GM18861 (cell line): ENCODE measurements around the gene STAC.

Experiments
- ATAC-seq: cut with Tn5 transposase; IDR thresholded peaks from one replicate; pipeline ENCODE4 v1.9.1; 2021; ENCODE audit not compliant: unreplicated experiment

The STAC gene

GRCh38 chr3:36380221-36381031 lies at the start of gene STAC:
Gene STAC (plus strand): TSS chr3:36380504. CDS start chr3:36380644, 140 bp downstream.
- no peak for ATAC-seq

GRCh38 chr3:36332139-36332538 lies 48.2 kb upstream of the STAC start:
- ATAC-seq: no peak

- no peak for ATAC-seq
Measured at GRCh38 chr3:36362216-36362615, 18.1 kb upstream of the STAC start.

GRCh38 chr3:36362973-36363372 lies 17.3 kb upstream of the STAC start:
- ATAC-seq: no peak

DNA sequence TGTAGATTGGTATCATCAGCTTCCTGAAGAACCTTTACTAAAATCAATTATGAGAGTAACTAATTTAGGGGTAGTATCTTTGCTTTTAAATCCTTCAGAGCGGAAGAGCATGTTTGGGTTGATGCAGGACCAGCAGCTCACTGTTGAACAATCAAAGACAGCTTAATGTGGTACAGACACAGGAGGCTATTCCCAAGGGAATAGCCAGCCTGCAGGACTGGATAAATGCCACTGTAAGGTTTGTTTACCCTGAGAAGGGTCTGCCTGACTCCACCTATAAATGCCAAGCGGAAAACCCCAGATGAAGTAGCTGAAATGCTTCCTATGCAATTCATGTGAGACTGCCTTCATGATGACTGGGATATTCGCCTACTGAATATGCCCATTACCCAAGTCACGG lies 16.0 kb upstream of the STAC start:
- ATAC-seq: no peak

GRCh38 chr3:36365829-36366228 lies 14.5 kb upstream of the STAC start:
- no peak for ATAC-seq

DNA sequence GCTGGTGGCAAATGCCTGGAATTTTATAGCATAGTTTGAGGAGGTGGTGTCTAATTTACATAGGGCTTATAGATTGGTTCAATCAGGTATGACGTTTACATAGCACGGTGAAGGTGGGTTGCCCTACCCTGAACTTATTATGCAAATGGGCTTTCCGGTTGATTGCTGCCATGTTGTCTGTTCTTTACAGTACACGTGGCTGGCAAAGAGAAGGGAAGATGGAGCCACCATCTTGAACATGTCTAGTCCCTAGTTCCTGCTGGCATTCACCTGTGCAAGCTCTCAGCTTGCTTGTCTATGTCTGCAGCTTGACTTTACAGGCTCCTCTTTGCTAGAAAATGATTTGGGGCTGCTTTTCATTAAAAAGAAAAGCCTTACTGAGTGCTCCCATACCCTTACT lies 14.0 kb upstream of the STAC start:
- no peak for ATAC-seq

- ATAC-seq: no peak
Measured at GRCh38 chr3:36367912-36368573, 12.3 kb upstream of the STAC start.

- ATAC-seq: no peak
Measured at GRCh38 chr3:36372534-36372935, 7.8 kb upstream of the STAC start.

GRCh38 chr3:36373084-36373483 lies 7.2 kb upstream of the STAC start:
- ATAC-seq: no peak

GRCh38 chr3:36373666-36374065 lies 6.6 kb upstream of the STAC start:
- ATAC-seq: no peak

- no peak for ATAC-seq
Measured at GRCh38 chr3:36379872-36380220, 458 bp upstream of the STAC start.

- ATAC-seq: no peak
Measured at GRCh38 chr3:36381311-36381956, 1.1 kb downstream of the STAC start.

DNA sequence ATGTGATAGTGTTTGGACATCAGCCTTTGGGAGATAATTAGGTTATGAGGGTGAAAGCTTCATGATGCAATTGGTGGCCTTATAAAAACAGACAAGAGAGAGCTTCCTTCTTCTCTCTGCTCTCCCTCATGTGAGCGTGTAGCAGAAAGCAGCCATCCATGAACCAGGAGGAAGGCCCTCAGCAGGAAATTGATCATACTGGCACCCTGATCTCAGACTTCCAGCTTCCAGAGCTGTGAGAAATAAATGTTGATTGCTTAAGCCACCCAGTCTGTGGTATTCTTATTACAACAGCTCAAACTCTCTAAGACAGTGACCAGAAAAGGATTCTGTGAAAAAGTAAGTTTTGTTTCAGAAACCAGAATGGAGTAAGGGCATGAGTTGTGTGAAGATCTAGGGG lies 13.3 kb downstream of the STAC start:
- no peak for ATAC-seq

DNA sequence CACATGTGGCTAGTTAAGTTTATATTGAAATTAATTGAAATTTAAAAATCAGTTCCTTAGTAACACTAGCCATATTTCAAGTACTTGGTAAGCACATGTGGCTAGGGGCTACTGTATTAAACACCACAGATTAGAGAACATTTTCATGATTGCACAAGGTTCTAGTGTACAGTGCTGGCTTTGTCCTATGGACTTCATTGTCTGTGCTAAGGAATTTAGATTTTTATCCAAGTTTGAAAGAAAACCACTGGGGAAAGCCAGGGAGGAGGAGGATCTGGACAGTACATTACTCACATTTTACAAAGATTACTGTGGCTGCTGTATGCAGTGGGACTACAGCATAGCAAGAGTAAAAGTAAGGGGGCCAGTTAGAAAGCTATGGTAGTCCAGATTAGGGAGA lies 13.9 kb downstream of the STAC start:
- no peak for ATAC-seq

DNA sequence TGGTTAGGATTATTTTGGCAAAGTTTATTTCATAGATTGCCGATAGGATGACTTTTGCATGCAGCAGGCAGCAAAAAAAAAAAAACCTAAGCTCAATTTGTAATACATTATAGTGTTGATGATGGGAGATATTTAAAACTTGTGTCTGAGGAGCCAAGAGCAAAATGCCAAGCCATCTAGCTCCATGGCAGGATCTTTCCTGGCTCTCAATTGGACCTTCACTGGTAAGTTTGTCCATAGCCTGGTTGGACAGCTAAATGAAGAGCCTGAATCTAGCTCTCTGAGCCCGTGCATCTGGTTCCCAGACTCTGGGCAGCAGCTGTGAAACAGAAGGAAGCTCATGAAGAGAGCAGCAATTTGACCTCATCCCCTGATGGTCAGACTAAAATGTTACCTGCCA lies 17.5 kb downstream of the STAC start:
- no peak for ATAC-seq

DNA sequence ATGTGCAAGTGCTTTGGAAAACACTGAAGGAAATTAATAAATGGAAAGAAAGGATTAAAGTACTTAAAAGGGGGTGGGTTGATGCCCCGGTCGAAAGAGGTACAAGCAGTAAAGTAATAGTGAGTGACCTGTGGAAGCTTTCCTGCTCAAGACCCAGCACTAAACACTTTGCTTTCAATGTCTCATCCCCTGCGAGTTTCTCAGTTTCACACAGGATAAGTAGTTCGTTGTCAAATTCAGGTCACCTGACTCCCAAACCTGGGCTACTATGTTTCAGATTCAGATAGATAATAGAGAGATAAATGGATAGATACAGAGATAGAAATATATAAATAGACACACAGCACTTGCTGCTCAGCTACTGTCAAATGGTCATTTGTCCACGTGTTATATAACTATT lies 19.6 kb downstream of the STAC start:
- ATAC-seq: no peak

DNA sequence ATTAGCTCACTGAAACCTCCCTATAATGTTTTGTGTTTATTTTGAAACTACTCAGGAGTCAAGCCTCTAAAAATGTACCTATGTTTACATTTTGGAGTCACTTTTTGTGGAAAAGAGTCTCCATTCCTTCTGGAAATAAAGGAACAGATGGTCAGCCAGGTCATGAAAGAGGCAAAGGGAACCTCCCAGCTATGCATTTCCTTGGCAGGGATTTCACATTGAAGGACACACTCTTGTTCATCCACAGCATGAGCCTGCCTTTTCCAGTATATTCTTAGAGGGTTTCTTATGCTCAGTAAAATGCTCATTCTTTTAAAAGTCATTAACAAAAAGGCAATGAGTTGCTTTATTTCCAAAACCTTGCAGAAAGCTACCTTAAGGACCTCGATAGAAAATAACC lies 20.8 kb downstream of the STAC start:
- no peak for ATAC-seq

DNA sequence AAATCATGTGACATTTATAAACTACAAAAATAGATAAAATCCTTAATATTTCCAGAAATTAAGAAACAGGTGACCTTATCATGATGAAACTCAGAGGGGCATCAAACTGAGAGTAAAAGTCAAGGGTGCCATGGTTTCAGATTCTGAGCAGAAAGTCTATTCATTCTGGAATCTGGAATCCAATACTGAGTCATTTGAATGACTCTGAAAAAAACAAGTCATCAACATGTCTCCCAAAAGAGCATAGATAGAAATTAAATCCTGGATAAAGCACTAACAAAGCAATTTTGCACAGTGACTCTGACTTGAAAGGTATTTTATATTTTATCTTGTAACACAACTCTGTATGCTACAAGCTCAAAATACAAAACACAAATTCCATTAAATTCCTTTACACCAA lies 23.4 kb downstream of the STAC start:
- ATAC-seq: no peak

GRCh38 chr3:36405190-36405589 lies 24.9 kb downstream of the STAC start:
- no peak for ATAC-seq

GRCh38 chr3:36408146-36408545 lies 27.8 kb downstream of the STAC start:
- no peak for ATAC-seq

DNA sequence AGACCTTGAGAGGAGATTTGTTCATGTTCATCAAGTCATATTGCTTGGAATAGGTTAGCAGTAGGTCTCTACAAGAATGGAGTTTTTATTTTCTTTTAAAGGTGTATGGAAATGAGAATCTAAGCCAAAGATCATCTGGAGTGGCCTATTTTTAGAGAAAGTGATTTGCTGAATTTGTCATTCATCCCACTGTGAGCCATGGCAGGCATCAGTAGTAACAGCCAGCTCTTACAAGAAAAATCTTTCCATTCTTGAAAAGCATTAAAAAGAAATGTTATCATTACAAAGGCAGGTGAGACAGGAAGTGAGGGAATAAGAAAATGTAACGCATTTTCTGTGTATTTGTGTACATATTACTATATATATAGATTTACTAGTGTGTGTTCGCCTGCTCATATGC lies 29.6 kb downstream of the STAC start:
- ATAC-seq: no peak
